ENCODE data around the gene PKD1L1.
"Not testable (repeated sequence)": the region's sequence is repeated elsewhere in the genome, so short reads cannot be mapped to it uniquely, and the experiment has no call there.

The PKD1L1 gene

GRCh38 chr7:47813620-47814260 lies 134.5 kb downstream of the PKD1L1 start:
- no peak for DNase-seq

GRCh38 chr7:47812429-47813136 lies 135.7 kb downstream of the PKD1L1 start:
- DNase-seq = no peak

GRCh38 chr7:47811632-47812380 lies 136.5 kb downstream of the PKD1L1 start:
- no peak for DNase-seq

GRCh38 chr7:47809387-47809786 lies 138.9 kb downstream of the PKD1L1 start:
- no peak for DNase-seq

GRCh38 chr7:47808321-47808720 lies 139.9 kb downstream of the PKD1L1 start:
- DNase-seq = no peak

- no peak for DNase-seq
These were observed 140.5 kb downstream of the PKD1L1 start for GRCh38 chr7:47807756-47808155.

GRCh38 chr7:47807126-47807525 lies 141.1 kb downstream of the PKD1L1 start:
- DNase-seq = no peak

GRCh38 chr7:47806701-47807103 lies 141.6 kb downstream of the PKD1L1 start:
- DNase-seq = no peak

- peak; percentile 46 for DNase-seq
These were observed 143.3 kb downstream of the PKD1L1 start for GRCh38 chr7:47804767-47805545.

GRCh38 chr7:47803846-47804245 lies 144.4 kb downstream of the PKD1L1 start:
- peak; percentile 91 for DNase-seq

GRCh38 chr7:47803025-47803424 lies 145.2 kb downstream of the PKD1L1 start:
- DNase-seq = no peak

- DNase-seq = peak; percentile 72
These were observed 146.8 kb downstream of the PKD1L1 start for GRCh38 chr7:47801423-47801822.

GRCh38 chr7:47799524-47799923 lies 148.7 kb downstream of the PKD1L1 start:
- no peak for DNase-seq

GRCh38 chr7:47796347-47796746 lies 151.9 kb downstream of the PKD1L1 start:
- DNase-seq = no peak

GRCh38 chr7:47795631-47796030 lies 152.6 kb downstream of the PKD1L1 start:
- DNase-seq = no peak

- not testable (repeated sequence) for DNase-seq
These were observed 153.1 kb downstream of the PKD1L1 start for GRCh38 chr7:47795126-47795525.

GRCh38 chr7:47794016-47794415 lies 154.2 kb downstream of the PKD1L1 start:
- DNase-seq = no peak

- not testable (repeated sequence) for DNase-seq
These were observed 155.1 kb downstream of the PKD1L1 start for GRCh38 chr7:47793186-47793585.

GRCh38 chr7:47792521-47793121 lies 155.6 kb downstream of the PKD1L1 start:
- DNase-seq = peak; percentile 17

- no peak for DNase-seq
These were observed 156.6 kb downstream of the PKD1L1 start for GRCh38 chr7:47791682-47792081.

- DNase-seq = no peak
These were observed 160.2 kb downstream of the PKD1L1 start for GRCh38 chr7:47788083-47788482.

- DNase-seq = no peak
These were observed 160.8 kb downstream of the PKD1L1 start for GRCh38 chr7:47787249-47788069.
